GM12873 (cell line): ENCODE results near the gene GRID1.

Experiments used
- CTCF ChIP-seq: IDR thresholded peaks from 2 replicates; pipeline ENCODE4 v1.5.1; 2012; ENCODE audit warnings: low read depth, mild to moderate bottlenecking, moderate library complexity, low read length, control low read depth; ENCODE audit not compliant: insufficient read depth; ENCODE audit errors: missing control alignments

The GRID1 gene

GRCh38 chr10:85861513-85862197 is 504.9 kb downstream of the GRID1 start:
- TF ChIP-seq CTCF: no peak

- no peak for TF ChIP-seq CTCF
Measured at GRCh38 chr10:85859859-85860258, 506.7 kb downstream of the GRID1 start.

GRCh38 chr10:85858776-85859515 is 507.6 kb downstream of the GRID1 start:
- TF ChIP-seq CTCF: no peak

GRCh38 chr10:85857791-85858190 is 508.8 kb downstream of the GRID1 start:
- no peak for TF ChIP-seq CTCF

GRCh38 chr10:85857305-85857704 is 509.3 kb downstream of the GRID1 start:
- TF ChIP-seq CTCF: no peak

- no peak for TF ChIP-seq CTCF
Measured at GRCh38 chr10:85851934-85852333, 514.7 kb downstream of the GRID1 start.

GRCh38 chr10:85851325-85851724 is 515.3 kb downstream of the GRID1 start:
- no peak for TF ChIP-seq CTCF
